SK-MEL-5 (cell line): ENCODE data around the gene MAMLD1. TPM values are rescaled to one million over a fixed set of nuclear protein-coding genes. Genes with fewer than 3 reads are reported as not detected.
"Not testable (repeated sequence)": the region's sequence is repeated elsewhere in the genome, so short reads cannot be mapped to it uniquely, and the experiment has no call there.

Source experiments
- DNase-seq: peaks from one replicate; pipeline ENCODE4 v3.0.0-alpha.2; 2016; ENCODE audit warnings: low read depth, low spot score
- in situ Hi-C: cut with HindIII; loops from 2 replicates; pipeline ENCODE4 v1.10.0; 2016; ENCODE audit warnings: low sequenced_read_pairs, high pct_unique_total_duplicates, low pct_unique_long_range_greater_than_20kb
- total RNA-seq: library from RNA; depleted of rRNA; stranded (reverse); fragments of >200 nt; shearing (Covaris generic); gene quantifications from 2 replicates; pipeline ENCODE4 v1.2.3, GENCODE V29; 2014

MAMLD1 gene
- total RNA-seq, 1 experiment from 2014 or later: 0.08 TPM

DNA sequence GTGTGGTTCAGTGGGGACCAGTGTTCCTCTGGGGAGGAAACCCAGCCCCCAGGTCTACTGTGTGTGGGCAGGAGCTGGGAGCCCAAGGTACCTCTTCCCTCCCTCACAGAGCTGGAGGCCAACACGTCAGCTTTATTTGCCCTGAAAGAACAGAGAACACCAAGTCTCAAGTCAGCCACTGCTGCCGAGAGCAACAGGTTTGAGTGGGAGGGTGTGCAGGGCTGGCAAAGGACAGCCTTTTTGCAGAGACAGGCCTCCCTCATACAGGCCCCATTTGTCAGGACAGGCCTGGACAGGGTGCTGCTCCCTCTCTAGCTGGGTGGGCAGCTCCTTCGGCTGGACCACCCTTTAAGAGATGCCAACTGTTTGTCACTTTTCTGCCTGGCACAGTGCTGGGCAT, 22.8 kb upstream of the MAMLD1 start:
- DNase-seq, in situ Hi-C loops: not testable (repeated sequence)

GRCh38 chrX:150347471-150347870, 15.6 kb upstream of the MAMLD1 start:
- in situ Hi-C loops: no loop called here
- no peak for DNase-seq

- no peak for DNase-seq
- in situ Hi-C loops: no loop called here
Measured at GRCh38 chrX:150348365-150348764, 14.8 kb upstream of the MAMLD1 start.

- no peak for DNase-seq
- in situ Hi-C loops: no loop called here
Measured at GRCh38 chrX:150352114-150352513, 11.0 kb upstream of the MAMLD1 start.

GRCh38 chrX:150352581-150352980, 10.5 kb upstream of the MAMLD1 start:
- DNase-seq: no peak
- in situ Hi-C loops: no loop called here

- DNase-seq: no peak
- in situ Hi-C loops: no loop called here
Measured at GRCh38 chrX:150355913-150356312, 7.2 kb upstream of the MAMLD1 start.

DNA sequence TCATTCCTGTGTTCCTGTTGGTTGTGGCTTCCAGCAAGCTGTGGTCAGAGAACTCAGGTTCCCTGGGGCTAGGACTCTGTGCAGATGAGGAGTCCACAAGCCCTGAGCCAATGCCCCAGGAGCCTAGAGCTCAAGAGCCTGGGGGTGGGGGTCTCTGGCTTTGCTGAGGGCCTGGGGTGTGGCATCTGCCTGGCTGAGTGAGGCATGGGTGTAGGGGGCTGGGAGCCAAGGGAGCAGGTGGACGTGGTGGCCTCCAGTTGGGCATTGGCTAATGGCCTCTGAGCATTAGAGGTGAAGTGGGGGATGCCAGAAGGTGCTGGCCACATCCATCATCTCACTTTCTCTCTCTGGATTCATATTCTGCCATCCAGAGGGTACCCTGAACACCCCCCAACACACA, 5.3 kb upstream of the MAMLD1 start:
- no peak for DNase-seq
- in situ Hi-C loops: no loop called here

- DNase-seq: no peak
- in situ Hi-C loops: no loop called here
Measured at GRCh38 chrX:150358651-150359050, 4.5 kb upstream of the MAMLD1 start.

DNA sequence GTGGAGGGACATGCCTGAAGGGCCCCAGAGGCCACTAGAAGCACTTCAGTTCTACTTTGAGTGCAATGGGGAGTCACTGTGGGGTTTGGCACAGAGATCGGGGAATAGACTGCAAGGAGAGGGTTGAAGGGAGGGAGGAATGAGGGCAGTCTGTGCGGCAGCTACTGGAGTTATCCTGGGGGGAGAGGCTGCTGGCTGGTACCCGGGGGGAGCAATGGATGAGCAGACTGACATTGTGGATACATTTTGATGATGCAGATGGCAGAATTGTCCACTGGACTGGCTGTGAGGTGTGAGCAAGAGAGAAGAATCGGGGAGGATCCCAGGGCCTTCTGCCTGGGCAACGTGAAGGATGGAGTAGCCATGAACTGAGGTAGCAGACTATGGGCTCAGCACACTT, 2.8 kb upstream of the MAMLD1 start:
- DNase-seq: no peak
- in situ Hi-C loops: no loop called here

GRCh38 chrX:150361070-150361776, 1.9 kb upstream of the MAMLD1 start:
- in situ Hi-C loops: no loop called here
- no peak for DNase-seq

GRCh38 chrX:150361777-150362351, 1.3 kb upstream of the MAMLD1 start:
- in situ Hi-C loops: no loop called here
- DNase-seq: no peak

DNA sequence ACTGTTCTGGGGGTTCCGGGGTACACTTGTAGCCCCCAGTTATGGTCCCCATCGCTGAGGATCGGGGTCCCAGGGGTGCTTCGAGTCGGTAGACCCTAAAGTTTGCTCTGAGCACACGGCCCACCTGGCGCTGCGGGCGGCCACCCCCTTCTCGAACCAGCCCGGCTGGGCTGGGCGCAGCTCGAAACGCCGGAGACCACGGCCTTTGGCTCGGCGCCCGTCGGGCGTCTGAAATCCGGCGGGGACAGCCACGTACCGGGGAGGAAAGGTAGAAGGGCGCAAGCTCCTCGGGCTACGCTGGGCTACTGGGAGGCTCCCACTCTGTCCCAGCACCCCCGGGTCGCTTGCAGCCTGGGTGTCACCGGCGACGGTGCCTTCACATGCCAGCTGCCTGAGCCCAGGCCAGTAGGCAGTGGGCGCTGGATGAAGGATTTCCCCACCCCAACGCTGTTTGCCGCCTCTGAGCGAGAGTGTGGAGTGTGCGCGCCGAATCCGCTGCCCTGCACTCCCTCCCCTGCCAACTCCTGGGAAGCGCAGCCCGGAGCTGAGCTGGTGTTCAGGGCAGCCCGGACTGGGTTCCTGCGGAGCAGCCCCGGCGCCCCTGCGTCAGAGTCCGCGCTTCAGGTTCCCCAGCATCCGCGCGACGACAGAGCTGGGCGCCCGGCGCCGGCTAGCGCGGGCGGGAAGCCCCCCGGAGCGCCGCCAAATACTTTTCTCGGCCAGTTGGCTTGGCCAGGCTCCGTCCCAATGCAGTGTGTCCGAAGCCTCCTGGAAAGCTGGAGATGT, 637 bp downstream of the MAMLD1 start:
- no peak for DNase-seq
- in situ Hi-C loops: no loop called here

GRCh38 chrX:150364347-150365050, 1.4 kb downstream of the MAMLD1 start:
- no peak for DNase-seq
- in situ Hi-C loops: no loop called here

DNA sequence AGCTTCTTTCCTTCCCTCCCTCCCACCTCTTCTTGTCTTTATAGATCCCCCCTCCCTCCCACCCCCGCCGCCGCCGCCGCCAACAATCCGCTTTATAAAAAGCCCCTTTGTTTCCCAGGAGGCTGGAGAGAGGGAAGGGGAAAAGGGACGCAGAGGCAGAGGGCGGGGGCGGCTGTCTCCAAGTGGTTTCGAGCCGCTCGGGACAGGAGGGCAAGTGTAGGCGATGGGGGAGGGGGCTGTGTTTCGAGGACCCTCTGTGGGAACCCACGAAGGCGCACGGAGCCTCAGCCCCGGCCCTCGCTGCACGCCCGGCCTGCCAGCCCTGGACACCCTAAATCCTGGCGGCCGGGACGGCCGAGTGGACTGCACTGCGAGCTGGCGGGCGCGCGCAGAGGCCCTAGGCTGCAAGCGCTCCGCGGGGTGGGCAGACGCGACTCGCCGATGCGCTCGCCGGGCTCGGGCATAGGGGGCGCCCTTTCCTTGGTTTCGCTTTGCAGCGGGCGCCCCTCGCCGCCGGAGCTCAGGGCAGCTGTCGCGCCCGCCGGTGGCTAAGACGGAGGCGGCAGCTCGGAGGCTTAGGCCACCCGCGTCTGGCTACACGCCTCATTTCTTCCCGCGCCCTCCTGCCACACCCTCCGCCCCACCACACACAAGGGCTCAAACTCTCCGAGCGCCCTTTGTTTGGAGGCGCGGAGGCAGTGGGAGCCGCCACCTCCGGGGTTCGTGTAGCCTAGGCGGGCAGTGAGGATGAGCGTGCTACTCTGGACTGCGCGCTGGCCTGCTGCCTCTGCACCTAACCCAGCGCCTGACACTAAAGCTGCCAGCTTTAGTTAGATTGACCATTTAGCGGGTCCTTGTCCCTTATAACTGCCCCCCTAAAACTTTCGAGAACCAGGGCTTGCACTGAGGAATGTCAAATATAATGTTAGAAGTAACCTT, 2.2 kb downstream of the MAMLD1 start:
- in situ Hi-C loops: no loop called here

DNA sequence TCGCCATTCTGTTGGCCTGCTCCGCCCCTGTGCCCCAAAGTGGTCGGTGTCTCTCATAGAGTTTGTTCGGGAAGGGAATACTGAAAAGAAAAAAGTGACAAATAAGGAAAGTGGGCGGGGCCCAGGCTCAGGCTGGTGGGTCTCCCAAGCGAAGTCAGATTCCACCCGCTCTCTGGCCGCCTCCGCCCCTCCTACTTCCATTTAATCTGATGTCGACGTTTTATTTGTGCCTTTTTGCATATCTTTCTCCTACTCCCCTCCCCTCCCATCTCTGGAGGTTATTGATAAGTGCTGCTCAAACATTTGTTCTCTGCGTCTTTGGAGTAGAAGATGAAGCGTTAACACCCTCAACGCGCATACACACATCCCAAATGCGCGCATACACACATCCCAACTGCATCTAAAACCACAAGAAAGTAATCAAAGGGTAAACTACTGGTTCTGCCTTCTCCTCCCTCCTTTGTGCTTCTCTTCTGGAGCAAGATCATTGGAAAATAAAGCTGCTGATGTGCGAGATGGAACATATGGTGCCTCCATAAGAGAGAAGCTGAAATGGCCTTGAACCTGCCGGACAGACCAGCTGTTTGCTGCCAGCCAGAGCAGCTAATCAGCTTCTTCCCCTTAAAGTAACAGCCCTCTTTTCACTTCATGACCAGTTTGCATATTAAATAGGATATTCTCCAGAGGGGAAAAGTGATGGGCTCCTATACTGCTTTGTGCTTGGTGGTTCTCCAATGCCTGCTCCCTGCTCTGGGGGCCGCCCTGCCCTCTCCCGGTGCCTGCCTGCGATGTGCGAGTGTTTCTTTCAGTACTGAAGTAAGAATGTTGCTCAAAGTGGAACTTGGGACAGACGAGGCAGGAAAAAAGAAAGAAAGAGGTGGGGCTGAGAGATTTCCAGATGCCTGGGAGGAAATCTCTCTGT, 3.1 kb downstream of the MAMLD1 start:
- in situ Hi-C loops: no loop called here

More for the DNA sequence above, 2.2 kb downstream of the MAMLD1 start:
- peak; percentile 34 for DNase-seq

DNA sequence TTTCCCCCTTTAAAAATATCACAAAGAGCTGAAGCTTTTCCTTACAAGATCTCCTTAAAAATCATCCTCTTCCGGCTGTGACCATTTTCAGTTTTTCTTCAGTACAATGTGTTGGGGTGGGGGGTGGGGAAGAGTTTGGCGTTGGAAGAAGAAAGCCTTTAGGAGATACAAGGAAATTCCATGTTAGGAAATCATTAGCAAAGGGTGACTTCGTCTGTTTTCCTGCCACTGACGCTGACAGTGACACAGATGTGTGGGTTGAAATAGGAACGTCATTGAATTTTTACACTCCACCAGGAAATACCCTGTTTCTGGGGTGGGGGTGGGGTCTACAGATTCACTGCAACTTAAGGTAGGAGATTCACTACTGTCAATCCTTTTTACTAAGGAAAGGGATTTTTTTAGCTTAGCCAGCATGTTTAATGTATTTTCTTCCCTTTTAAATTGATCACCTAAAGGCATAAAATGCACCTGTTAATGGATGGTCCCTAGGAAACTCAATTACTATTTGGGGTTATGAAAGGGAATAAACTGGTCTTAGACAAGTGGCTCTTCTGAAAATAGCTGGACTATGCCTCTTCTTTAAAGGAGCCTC, 3.9 kb downstream of the MAMLD1 start:
- no peak for DNase-seq
- in situ Hi-C loops: no loop called here

More for the DNA sequence above, 3.1 kb downstream of the MAMLD1 start:
- no peak for DNase-seq
